Prostate gland (tissue), 2 donors: ENCODE measurements around the gene SGCE.

Source experiments
- CTCF ChIP-seq, 4 experiments: fragments of 200-600 bp in 2 of 4; fragments of 450-650 bp in 2 of 4; sonication (generic) in 2 of 4; IDR thresholded peaks; 1 replicate in 3 of 4; 2 replicates in 1 of 4; pipeline ENCODE4 v1.5.1; 2016 to 2019; ENCODE audit warnings: antibody characterized with exemption in 4 of 4, mild to moderate bottlenecking in 2 of 4, moderate library complexity in 2 of 4
- POLR2A ChIP-seq: fragments of 450-650 bp; IDR thresholded peaks from one replicate; pipeline ENCODE4 v1.6.1; 2016; ENCODE audit warnings: antibody characterized with exemption, mild to moderate bottlenecking

- TF ChIP-seq CTCF (IDR thresholded peaks at IDR 0.05) (no peak), POLR2A (no peak)
Measured at GRCh38 chr7:94595717-94596116, 60.2 kb downstream of the SGCE start.
